Activated naive CD8-positive, alpha-beta T cell treated with anti-CD3 and anti-CD28 coated beads, Interleukin-2, amount 10 ng/mL, durations not matched to agents 7 days and 5 days (primary cell): ENCODE results near the gene PEAK3. TPM values are rescaled to one million over a fixed set of nuclear protein-coding genes. Genes with fewer than 3 reads are reported as not detected.
A peak's percentile ranks its signal among the peaks of the same experiment; 100 is the strongest.

Experiments
- ATAC-seq: fragments of 150-1000 bp; cut with Tn5 transposase; one replicate; pipeline ENCODE4 v1.10.0; 2021; ENCODE audit warnings: low read depth, moderate library complexity
- POLR2A ChIA-PET: fragments of 350-600 bp; sonication (Branson Sonifier 250); formaldehyde crosslinking; loops from one replicate; lab custom pipeline; 2021; ENCODE audit warnings: antibody characterized with exemption; lab: Charles Lee
- DNase-seq: peaks from one replicate; pipeline ENCODE4 v3.0.0; 2021
- H3K27ac Mint-ChIP-seq: one replicate; pipeline ENCODE4 v1.8.0; 2022; ENCODE audit warnings: mild to moderate bottlenecking, mixed read lengths
- H3K27me3 Mint-ChIP-seq: one replicate; pipeline ENCODE4 v1.8.0; 2022; ENCODE audit warnings: mild to moderate bottlenecking, moderate library complexity, mixed read lengths
- H3K36me3 Mint-ChIP-seq: one replicate; pipeline ENCODE4 v1.8.0; 2021; ENCODE audit warnings: mild to moderate bottlenecking, mixed read lengths
- H3K4me1 Mint-ChIP-seq: one replicate; pipeline ENCODE4 v1.8.0; 2021; ENCODE audit warnings: mixed read lengths
- H3K4me3 Mint-ChIP-seq: one replicate; pipeline ENCODE4 v1.8.0; 2022; ENCODE audit warnings: mild to moderate bottlenecking, moderate library complexity, mixed read lengths
- H3K9me3 Mint-ChIP-seq: one replicate; pipeline ENCODE4 v1.8.0; 2021; ENCODE audit warnings: mixed read lengths
- total RNA-seq, 2 experiments: library from RNA; stranded (reverse); gene quantifications; one replicate each; pipeline ENCODE4 v1.2.3, GENCODE V29; 2021

Gene PEAK3
- total RNA-seq, 2 experiments from 2014 or later, result 0.14 TPM; not detected in 1

DNA sequence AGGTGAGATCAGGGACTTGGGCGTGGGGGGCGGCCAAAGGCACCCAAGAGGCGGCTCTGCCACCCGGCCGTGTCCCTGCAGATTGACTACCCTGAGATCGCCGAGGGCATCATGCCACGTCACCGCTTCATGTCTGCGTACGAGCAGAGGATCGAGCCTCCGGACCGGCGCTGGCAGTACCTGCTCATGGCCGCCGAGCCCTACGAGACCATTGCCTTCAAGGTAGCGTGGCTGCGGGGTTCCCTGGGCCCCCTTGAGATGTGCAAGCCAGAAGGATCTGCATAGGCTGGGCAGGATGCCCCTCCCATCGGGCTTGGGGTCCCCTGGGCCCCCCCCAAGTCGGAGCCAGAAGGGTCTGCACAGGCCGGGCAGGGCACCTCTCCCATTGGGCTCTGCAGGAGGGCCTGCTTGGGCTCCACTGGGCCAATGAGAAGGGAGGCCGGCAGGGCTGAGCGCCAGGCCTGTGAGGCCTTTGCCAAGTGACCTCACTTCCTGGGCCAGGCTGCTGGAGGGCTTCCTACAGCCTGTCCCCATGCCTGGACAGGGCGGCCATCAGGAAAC lies 35.1 kb downstream of the PEAK3 start:
- H3K27ac Mint-ChIP-seq, result no peak overlapping the region
- no peak overlapping the region for H3K4me3 Mint-ChIP-seq
- DNase-seq (no peak), ATAC-seq (no peak)
- peaks cover 5% of the 10 kb centered on the region for H3K27me3 Mint-ChIP-seq
- H3K9me3 Mint-ChIP-seq, result no peaks in the 10 kb centered on the region
- H3K4me1 Mint-ChIP-seq, result peaks cover 1% of the 10 kb centered on the region
- peaks cover 8% of the 10 kb centered on the region for H3K36me3 Mint-ChIP-seq
- POLR2A ChIA-PET, result no interaction called here

GRCh38 chr19:2246014-2246620 lies 35.9 kb downstream of the PEAK3 start:
- H3K4me1 Mint-ChIP-seq, result peaks cover 7% of the 10 kb centered on the region
- no peaks in the 10 kb centered on the region for H3K9me3 Mint-ChIP-seq
- no peak for ATAC-seq
- no peak overlapping the region for H3K4me3 Mint-ChIP-seq
- H3K36me3 Mint-ChIP-seq, result peaks cover 8% of the 10 kb centered on the region
- H3K27ac Mint-ChIP-seq, result no peak overlapping the region
- no peak for DNase-seq
- POLR2A ChIA-PET, result no interaction called here
- H3K27me3 Mint-ChIP-seq, result peaks cover 2% of the 10 kb centered on the region

- ATAC-seq, result no peak
These were observed 36.7 kb downstream of the PEAK3 start for GRCh38 chr19:2245273-2245672.

GRCh38 chr19:2244486-2244885 lies 37.5 kb downstream of the PEAK3 start:
- H3K4me1 Mint-ChIP-seq, result peaks cover 19% of the 10 kb centered on the region
- no peaks in the 10 kb centered on the region for H3K27me3 Mint-ChIP-seq
- no peak overlapping the region for H3K4me3 Mint-ChIP-seq
- ATAC-seq (no peak), DNase-seq (no peak)
- no peak overlapping the region for H3K27ac Mint-ChIP-seq
- POLR2A ChIA-PET, result interaction anchor here (1.8 kb wide), 1 partner anchor 83 kb away, joined by 3 read pairs; no protein-coding TSS in a partner anchor
- peaks cover 16% of the 10 kb centered on the region for H3K36me3 Mint-ChIP-seq
- H3K9me3 Mint-ChIP-seq, result no peaks in the 10 kb centered on the region

More at GRCh38 chr19:2245273-2245672, 36.7 kb downstream of the PEAK3 start:
- no peaks in the 10 kb centered on the region for H3K9me3 Mint-ChIP-seq
- H3K4me1 Mint-ChIP-seq, result peaks cover 14% of the 10 kb centered on the region
- POLR2A ChIA-PET, result no interaction called here
- peaks cover 2% of the 10 kb centered on the region for H3K27me3 Mint-ChIP-seq
- H3K36me3 Mint-ChIP-seq, result peaks cover 12% of the 10 kb centered on the region
- H3K27ac Mint-ChIP-seq, result no peak overlapping the region
- no peak for DNase-seq
- no peak overlapping the region for H3K4me3 Mint-ChIP-seq

DNA sequence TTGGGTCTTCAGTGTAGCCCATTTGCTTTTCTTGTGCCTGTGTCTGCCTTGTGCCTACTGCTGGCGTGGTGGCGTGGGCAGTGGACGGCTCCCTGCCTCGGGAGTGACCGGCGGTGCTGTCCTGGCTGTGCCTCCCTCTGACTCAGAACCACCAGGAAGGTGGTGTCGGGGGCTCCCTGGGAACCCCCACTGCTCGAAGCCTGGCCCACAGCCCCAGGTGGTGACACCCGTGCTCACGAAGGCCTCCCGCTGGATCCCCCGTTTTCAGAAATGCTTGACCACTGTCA lies 37.9 kb downstream of the PEAK3 start:
- H3K9me3 Mint-ChIP-seq, result no peaks in the 10 kb centered on the region
- H3K27ac Mint-ChIP-seq, result no peak overlapping the region
- DNase-seq, result no peak
- no peaks in the 10 kb centered on the region for H3K27me3 Mint-ChIP-seq
- peaks cover 21% of the 10 kb centered on the region for H3K4me1 Mint-ChIP-seq
- POLR2A ChIA-PET, result interaction anchor here (1.8 kb wide), 1 partner anchor 84 kb away, joined by 3 read pairs; no protein-coding TSS in a partner anchor
- peaks cover 18% of the 10 kb centered on the region for H3K36me3 Mint-ChIP-seq
- no peak overlapping the region for H3K4me3 Mint-ChIP-seq
- ATAC-seq, result no peak

DNA sequence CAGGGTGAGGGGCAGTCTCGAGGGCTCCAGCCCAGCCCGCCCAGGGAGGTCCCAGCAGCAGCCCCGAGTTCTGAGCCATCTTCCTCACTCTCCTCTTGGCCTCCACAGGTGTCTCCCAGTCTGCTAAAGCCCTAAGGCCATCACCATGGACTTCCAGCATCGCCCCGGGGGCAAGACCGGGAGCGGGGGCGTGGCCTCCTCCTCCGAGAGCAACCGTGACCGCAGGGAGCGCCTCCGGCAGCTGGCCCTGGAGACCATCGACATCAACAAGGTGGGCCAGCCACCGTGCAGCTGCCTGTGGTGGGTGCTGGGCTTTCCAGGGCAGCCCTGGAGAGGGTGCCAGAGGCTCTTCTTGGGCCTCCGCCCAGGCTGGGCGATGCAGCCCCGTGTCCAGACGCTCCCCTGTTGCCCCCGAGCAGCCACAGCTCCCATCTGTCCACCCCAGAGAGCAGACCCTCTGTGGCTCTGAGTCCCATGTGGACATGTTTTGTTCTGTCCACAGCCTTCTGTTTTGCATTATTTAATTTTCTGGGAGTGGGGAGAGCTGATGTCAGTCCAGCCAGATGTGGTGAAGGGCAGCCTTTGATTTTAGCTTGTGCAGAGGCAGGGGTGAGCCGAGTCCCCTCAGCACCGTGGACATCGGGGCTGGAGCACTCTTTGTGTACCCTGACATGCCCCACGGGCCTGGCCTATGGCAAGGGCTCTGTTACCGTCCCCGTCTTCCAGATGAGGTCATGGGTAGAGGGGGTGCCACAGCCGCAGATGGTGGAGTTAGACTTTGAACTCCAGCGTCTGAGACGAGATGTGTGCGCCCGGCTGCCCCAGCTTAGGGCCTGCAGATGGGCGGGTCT lies 38.5 kb downstream of the PEAK3 start:
- H3K4me3 Mint-ChIP-seq, result no peak overlapping the region
- no peak overlapping the region for H3K27ac Mint-ChIP-seq
- peaks cover 18% of the 10 kb centered on the region for H3K36me3 Mint-ChIP-seq
- H3K9me3 Mint-ChIP-seq, result no peaks in the 10 kb centered on the region
- no peak for DNase-seq
- H3K27me3 Mint-ChIP-seq, result no peaks in the 10 kb centered on the region
- no peak for ATAC-seq
- POLR2A ChIA-PET, result interaction anchor here (0.7 to 1.8 kb wide), 2 partner anchors 15 to 84 kb away, joined by 3 read pairs; no protein-coding TSS in a partner anchor
- peaks cover 24% of the 10 kb centered on the region for H3K4me1 Mint-ChIP-seq

- Mint-ChIP-seq H3K9me3 (no peaks in the 10 kb centered on the region), H3K4me1 (peaks cover 31% of the 10 kb centered on the region), H3K27me3 (no peaks in the 10 kb centered on the region), H3K36me3 (peaks cover 25% of the 10 kb centered on the region), H3K27ac (no peak overlapping the region), H3K4me3 (no peak overlapping the region)
- POLR2A ChIA-PET, result no interaction called here
- DNase-seq, result no peak
- no peak for ATAC-seq
These were observed 39.2 kb downstream of the PEAK3 start for GRCh38 chr19:2242816-2243215.

DNA sequence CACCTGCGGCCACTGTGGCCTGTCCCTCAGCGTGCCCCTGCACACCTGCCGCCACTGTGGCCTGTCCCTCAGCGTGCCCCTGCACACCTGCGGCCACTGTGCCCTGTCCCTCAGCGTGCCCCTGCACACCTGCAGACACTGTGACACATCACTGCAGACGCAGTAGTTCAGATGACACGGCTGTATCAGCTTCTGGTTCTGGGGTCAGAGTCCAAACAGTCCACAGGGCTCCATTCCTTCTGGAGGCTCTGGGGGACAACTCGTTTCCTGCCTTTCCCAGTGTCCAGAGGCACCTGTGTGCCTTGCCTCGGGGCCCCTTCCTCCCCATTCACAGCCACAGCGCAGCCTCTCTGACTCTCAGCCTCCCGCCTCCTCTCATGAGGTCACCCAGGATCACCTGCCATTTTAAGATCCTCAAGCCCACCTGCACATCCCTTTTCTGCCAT lies 39.9 kb downstream of the PEAK3 start:
- peaks cover 27% of the 10 kb centered on the region for H3K36me3 Mint-ChIP-seq
- ATAC-seq (no peak), DNase-seq (no peak)
- no peaks in the 10 kb centered on the region for H3K9me3 Mint-ChIP-seq
- H3K4me1 Mint-ChIP-seq, result peaks cover 37% of the 10 kb centered on the region
- POLR2A ChIA-PET, result interaction anchor here (1.1 kb wide), 1 partner anchor 29 kb away, joined by 3 read pairs; no protein-coding TSS in a partner anchor
- H3K4me3 Mint-ChIP-seq, result no peak overlapping the region
- H3K27me3 Mint-ChIP-seq, result no peaks in the 10 kb centered on the region
- no peak overlapping the region for H3K27ac Mint-ChIP-seq

- ATAC-seq, result no peak
- peaks cover 37% of the 10 kb centered on the region for H3K4me1 Mint-ChIP-seq
- H3K4me3 Mint-ChIP-seq, result peak overlapping the region; percentile 100
- DNase-seq, result no peak
- no peaks in the 10 kb centered on the region for H3K9me3 Mint-ChIP-seq
- H3K27ac Mint-ChIP-seq, result peak overlapping the region; percentile 51
- POLR2A ChIA-PET, result interaction anchor here (0.5 to 4.5 kb wide), 7 partner anchors 11 to 87 kb away, joined by 3 to 71 read pairs (median 5); partner anchors contain the start of genes LSM7 and SPPL2B
- H3K36me3 Mint-ChIP-seq, result peaks cover 29% of the 10 kb centered on the region
- H3K27me3 Mint-ChIP-seq, result no peaks in the 10 kb centered on the region
These were observed 40.9 kb downstream of the PEAK3 start for GRCh38 chr19:2240881-2241760.

DNA sequence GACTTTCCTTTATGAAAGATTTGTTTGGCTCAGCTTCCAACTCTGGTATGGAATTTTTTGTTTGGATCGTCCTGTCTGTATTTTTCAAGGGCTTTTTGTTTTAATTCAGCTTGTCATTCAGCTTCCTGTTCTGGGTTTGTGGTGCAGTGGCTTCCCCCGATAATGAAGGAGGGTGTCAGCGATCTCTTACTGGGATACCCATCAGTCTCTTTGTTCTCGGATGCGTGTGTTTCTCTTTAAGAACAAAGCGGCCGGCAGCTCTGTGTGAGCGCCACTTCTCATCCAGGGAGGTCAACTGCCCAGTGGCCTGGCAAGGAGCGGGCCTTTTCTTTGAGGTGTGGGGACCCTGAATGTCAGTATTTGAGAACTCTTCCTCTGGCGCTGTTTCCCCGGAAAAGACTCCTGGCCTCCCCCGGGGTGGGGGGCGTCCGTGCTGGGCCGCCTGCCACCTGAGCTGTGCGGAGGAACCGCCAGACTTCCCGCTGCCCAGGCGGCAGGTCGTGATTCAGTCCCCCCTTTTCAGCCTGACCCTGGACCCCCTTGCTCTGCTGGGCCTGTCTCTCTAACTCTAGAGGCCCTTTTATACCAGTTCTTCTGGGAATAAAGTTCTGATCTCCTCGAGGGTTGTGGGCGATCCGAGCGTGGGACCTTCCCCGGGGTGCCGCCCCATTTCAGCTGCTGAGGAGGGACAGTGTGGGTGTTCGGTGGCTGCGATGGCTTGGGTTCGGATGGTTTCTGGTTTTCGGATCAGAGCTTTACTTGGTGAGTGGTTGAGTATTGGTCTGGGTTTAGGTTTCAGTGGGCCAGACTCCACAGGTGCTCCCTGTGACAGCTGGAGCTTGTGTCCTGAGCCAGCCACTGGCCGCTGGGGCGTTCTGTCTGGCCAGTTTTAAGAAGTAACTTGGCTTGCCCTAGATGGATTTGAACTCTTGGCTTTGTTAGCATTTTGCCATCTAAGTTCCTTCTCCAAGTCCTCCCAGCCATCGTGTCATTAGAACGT lies 41.9 kb downstream of the PEAK3 start:
- ATAC-seq (no peak), DNase-seq (no peak)
- no peaks in the 10 kb centered on the region for H3K9me3 Mint-ChIP-seq
- no peaks in the 10 kb centered on the region for H3K27me3 Mint-ChIP-seq
- POLR2A ChIA-PET, result interaction anchor here (0.6 to 4.5 kb wide), 13 partner anchors 10 to 381 kb away, joined by 3 to 71 read pairs (median 5); partner anchors contain the start of genes LSM7 and SPPL2B
- peak overlapping the region; percentile 73 for H3K27ac Mint-ChIP-seq
- H3K4me3 Mint-ChIP-seq, result peak overlapping the region; percentile 100
- peaks cover 39% of the 10 kb centered on the region for H3K4me1 Mint-ChIP-seq
- peaks cover 27% of the 10 kb centered on the region for H3K36me3 Mint-ChIP-seq

GRCh38 chr19:2239173-2239572 lies 42.8 kb downstream of the PEAK3 start:
- Mint-ChIP-seq H3K4me1 (peaks cover 46% of the 10 kb centered on the region), H3K4me3 (peak overlapping the region; percentile 100), H3K27ac (peak overlapping the region; percentile 100), H3K9me3 (no peaks in the 10 kb centered on the region), H3K36me3 (peaks cover 23% of the 10 kb centered on the region), H3K27me3 (no peaks in the 10 kb centered on the region)
- POLR2A ChIA-PET, result interaction anchor here (0.6 to 4.5 kb wide), 13 partner anchors 9 to 281 kb away, joined by 3 to 71 read pairs (median 5); no protein-coding TSS in a partner anchor
- DNase-seq (no peak), ATAC-seq (no peak)

GRCh38 chr19:2237869-2238153 lies 44.2 kb downstream of the PEAK3 start:
- POLR2A ChIA-PET, result interaction anchor here (0.6 to 4.5 kb wide), 10 partner anchors 13 to 383 kb away, joined by 3 to 71 read pairs (median 7); partner anchors contain the start of genes LSM7 and SPPL2B
- DNase-seq (no peak), ATAC-seq (no peak)
- Mint-ChIP-seq H3K27ac (peak overlapping the region; percentile 100), H3K4me1 (peaks cover 50% of the 10 kb centered on the region), H3K4me3 (peak overlapping the region; percentile 100), H3K27me3 (no peaks in the 10 kb centered on the region), H3K9me3 (no peaks in the 10 kb centered on the region), H3K36me3 (peaks cover 25% of the 10 kb centered on the region)
